PFSK-1 (cell line): ENCODE data around the gene MFSD8.

ENCODE experiments used
- FOXP2 ChIP-seq: optimal IDR thresholded peaks from 2 replicates; pipeline ENCODE3; 2011; ENCODE audit warnings: borderline replicate concordance, control low read depth, inconsistent platforms; ENCODE audit not compliant: insufficient read depth; ENCODE audit errors: extremely low read length, extremely low read depth
- POLR2AphosphoS5 ChIP-seq: IDR thresholded peaks from 2 replicates; pipeline ENCODE4 v1.6.1; 2012; ENCODE audit warnings: low read depth, mild to moderate bottlenecking, control low read depth, low read length, moderate library complexity
- REST ChIP-seq, 2 experiments: IDR thresholded peaks; 2 replicates each; pipeline versions ENCODE4 v1.6.1 to v1.8.0; 2011 to 2012; ENCODE audit warnings: low read depth in 2 of 2, low read length in 2 of 2, control low read depth in 1 of 2, inconsistent platforms in 1 of 2, mild to moderate bottlenecking in 1 of 2, moderate library complexity in 1 of 2; ENCODE audit not compliant: insufficient read depth in 1 of 2
- SIN3A ChIP-seq: IDR thresholded peaks from 2 replicates; pipeline ENCODE4 v1.6.1; 2012; ENCODE audit warnings: mild to moderate bottlenecking, low read length, moderate library complexity, borderline replicate concordance; ENCODE audit not compliant: insufficient read depth
- TAF1 ChIP-seq: IDR thresholded peaks from 2 replicates; pipeline ENCODE4 v1.6.1; 2012; ENCODE audit warnings: low read length, control low read depth, borderline replicate concordance; ENCODE audit not compliant: insufficient read depth

MFSD8 gene

DNA sequence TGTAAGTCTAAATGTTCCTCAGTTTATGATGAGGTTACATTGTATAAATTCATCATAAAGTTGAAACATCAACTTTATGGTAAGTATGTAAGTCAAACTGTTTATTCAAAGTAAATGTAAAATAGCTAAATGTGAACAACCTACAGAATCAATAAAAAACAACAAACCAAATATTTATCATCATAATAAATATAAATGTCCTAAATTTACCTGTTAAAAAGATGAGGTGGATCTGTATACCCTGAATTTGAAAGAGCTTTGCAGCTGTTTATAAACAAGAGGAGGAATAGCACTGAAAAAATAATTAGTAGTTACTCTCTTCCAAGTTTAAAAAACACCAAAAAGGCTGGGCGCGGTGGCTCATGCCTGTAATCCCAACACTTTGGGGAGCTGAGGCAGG, 14.0 kb upstream of the MFSD8 start:
- TF ChIP-seq REST (IDR thresholded peaks at IDR 0.05; ENCODE audit: insufficient read depth in 1 of 2, low read depth in 2 of 2, low read length in 2 of 2) (no peak), SIN3A (no peak), TAF1 (no peak), FOXP2 (no peak), POLR2AphosphoS5 (no peak)

DNA sequence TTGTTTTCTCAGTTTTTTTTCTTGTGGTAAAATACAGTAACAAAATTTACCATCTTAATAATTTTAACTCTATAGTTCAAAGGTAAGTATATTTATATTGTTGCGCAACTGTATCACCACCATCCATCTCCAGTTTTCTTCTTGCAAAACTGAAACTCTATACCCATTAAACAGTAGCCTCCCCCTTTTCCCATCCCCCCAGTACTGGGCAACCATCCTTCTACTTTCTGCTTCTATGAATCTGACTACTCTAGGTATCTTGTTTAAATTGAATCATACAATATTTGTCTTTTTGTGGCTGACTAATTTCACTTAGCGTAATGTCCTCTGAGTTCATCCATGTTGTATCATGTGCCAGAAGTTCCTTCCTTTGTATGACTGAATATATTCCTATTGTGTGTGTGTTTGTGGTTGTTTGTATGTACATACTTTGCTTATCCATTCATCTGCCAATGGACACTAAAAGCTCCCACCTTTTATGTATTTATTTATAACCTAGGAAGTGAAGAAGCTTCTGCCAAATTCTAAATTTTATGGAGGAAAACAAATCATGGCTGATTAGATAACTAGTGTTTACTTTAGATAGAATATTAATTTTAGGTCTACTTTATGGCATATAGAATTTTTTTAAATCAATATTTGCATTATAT, 10.3 kb upstream of the MFSD8 start:
- no peak for TF ChIP-seq REST (IDR thresholded peaks at IDR 0.05; ENCODE audit: insufficient read depth in 1 of 2, low read depth in 2 of 2, low read length in 2 of 2)
- TF ChIP-seq FOXP2 = no peak
- no peak for TF ChIP-seq TAF1
- no peak for TF ChIP-seq SIN3A
- no peak for TF ChIP-seq POLR2AphosphoS5

- TF ChIP-seq POLR2AphosphoS5 (no peak), SIN3A (no peak), REST (IDR thresholded peaks at IDR 0.05; ENCODE audit: insufficient read depth in 1 of 2, low read depth in 2 of 2, low read length in 2 of 2) (no peak), FOXP2 (no peak), TAF1 (no peak)
Measured at GRCh38 chr4:127968586-127968985, 3.6 kb upstream of the MFSD8 start.

DNA sequence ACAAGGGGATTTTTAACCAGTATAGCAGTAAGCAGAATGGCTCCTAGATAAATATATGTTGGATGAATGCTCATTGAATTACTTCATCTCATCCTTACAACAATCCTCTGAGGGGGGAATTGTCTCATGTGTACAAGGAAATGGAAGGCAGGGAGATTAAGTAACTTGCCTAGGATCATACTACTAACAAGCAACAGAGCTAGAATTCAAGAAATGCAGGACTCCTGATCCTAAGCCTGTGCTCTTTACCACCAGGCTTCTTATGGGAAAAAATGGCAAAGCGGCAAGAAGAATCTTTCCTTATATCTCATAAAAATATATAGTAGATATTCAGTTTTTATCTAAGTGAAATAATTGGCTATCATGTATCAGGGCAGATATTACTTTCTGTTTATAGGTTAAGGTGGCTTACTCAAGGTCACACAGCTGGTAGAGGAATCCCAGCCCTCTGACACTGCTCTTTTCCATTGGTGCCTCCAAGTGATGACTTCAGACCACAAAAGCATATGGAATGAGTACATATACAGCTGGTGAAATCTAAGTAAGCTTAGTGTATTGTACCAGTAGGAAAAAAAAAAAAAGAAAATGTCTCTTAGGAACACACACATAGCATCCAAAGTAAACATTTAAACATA, 2.3 kb upstream of the MFSD8 start:
- TF ChIP-seq POLR2AphosphoS5 (no peak), SIN3A (no peak), REST (IDR thresholded peaks at IDR 0.05; ENCODE audit: insufficient read depth in 1 of 2, low read depth in 2 of 2, low read length in 2 of 2) (no peak), FOXP2 (no peak), TAF1 (no peak)

DNA sequence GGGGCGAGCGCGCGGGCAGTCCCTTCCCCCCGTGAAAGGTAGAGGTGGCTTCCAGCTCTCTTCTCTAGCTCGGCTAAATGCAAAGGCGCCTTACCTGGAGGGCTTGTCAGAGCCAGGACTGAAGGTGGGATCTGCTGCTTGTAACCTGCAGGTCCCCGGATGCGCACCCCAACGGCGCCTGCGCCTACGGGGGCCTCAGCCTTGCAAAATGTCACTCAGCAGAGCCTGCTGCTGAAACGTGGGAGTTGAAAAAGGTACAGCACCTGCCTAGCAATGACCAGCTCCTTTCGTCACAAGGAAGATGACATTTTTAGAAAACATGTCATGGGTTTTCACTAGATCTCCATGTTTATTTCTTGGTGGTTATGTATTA, 816 bp upstream of the MFSD8 start:
- no peak for TF ChIP-seq TAF1
- no peak for TF ChIP-seq FOXP2
- no peak for TF ChIP-seq REST (IDR thresholded peaks at IDR 0.05; ENCODE audit: insufficient read depth in 1 of 2, low read depth in 2 of 2, low read length in 2 of 2)
- TF ChIP-seq SIN3A = no peak
- TF ChIP-seq POLR2AphosphoS5 = no peak
